HTERT RPE-1 (cell line): ENCODE data around the gene SEC31A.

ENCODE experiments used
- in situ Hi-C: fragments of 300-500 bp; cut with MboI; formaldehyde crosslinking; loops from 4 replicates; pipeline ENCODE4 v1.14.3; 2020; ENCODE audit warnings: low sequenced_read_pairs

The SEC31A gene

DNA sequence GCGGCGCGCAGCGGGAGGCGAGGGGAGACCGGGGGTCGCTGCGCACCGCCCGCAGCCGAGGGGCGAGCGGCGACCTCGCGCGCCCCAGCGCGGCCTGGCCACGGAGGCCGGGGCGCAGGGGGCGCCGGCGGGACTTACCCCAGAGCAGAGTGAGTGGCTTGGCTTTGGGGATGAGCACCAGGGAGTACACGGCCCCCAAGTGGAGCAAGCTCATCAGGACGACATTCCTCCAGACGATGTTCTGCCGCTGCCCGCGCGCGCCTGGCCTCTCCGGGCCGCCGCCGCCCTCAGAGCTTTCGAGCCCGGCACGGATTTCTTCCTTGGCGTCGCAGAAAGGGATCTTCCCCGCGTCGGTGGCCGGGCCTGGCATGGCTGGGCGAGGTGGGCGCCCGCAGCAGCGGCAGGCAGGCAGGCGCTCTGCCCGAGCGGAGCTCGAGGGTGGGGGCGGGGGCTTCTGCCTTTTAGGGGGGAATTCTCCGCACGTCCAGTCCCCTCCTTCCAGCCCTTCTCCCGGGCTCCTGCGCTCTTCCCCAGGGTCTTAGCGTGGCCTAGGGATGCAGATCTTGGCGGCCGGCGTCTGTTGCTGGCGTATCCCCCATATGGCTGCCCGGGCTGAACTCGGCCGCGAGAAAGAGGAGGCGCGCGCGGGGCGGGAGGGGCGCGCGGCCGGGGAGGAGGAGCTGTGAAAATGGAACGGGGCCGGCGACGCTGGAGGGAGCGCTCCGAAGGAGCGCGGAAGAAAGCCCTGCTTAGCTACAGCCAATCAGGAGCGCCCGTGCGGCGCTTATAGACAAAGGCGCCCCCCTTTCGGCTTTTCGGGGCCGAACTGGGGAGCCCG, 92.6 kb downstream of the SEC31A start, which contains the start of gene SCD5:
Gene SCD5, minus strand, starts transcription at position 629 of the 838 bp plus-strand sequence. Its CDS starts 259 bp downstream, at position 370.
- in situ Hi-C loops = no loop called here

DNA sequence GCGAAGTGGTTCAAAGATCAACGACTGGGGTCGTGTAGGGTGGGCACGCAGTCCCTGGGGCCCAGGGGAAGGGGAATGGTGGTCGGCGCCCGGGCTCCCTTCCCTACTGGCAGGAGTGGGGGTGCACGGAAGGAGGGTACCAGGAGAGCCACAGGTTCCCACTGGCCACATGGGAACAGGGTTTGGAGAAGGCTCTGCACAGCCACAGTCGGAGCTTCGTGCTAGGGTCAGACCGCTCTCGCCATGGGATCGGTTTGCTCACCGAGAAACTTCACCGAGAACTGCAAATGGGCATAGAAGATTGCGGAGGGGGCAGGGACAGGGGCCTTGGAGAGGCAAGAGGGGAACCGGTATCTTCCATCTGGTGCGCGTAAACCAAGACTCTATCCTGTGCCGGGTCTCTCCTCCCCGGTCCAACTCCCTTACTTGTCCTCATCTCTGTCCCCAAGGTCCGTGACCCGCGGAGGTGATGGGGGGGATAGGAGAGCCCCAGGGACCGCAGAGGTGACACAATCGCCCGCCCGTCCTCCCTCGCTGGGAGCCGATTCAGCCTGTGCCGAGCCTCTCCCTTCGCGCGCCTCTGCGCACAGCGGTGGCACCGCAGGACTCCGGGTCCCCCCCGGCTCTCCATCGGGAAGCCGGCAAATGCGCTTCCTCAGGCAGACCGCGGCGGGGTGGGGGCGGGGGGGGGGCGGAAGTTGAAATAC, 93.4 kb downstream of the SEC31A start:
- in situ Hi-C loops = no loop called here

DNA sequence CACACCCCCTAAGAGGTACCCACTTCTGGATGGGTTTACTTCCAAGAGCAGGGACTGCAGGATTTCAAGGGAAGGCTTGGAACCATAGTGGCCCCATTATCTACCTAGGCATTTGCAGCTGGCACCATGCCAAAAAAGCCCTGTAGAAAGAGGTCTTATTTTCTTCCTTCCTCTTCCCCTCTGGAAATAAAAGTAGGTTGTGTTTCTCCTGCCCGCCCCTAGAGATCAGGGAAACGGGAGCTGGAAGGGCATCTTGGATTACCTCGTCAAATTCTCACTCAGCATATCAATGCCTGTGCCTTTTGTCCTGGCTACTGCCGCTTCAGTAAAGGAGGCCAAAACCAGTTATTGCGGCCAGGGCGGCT, 93.9 kb downstream of the SEC31A start:
- in situ Hi-C loops = no loop called here

DNA sequence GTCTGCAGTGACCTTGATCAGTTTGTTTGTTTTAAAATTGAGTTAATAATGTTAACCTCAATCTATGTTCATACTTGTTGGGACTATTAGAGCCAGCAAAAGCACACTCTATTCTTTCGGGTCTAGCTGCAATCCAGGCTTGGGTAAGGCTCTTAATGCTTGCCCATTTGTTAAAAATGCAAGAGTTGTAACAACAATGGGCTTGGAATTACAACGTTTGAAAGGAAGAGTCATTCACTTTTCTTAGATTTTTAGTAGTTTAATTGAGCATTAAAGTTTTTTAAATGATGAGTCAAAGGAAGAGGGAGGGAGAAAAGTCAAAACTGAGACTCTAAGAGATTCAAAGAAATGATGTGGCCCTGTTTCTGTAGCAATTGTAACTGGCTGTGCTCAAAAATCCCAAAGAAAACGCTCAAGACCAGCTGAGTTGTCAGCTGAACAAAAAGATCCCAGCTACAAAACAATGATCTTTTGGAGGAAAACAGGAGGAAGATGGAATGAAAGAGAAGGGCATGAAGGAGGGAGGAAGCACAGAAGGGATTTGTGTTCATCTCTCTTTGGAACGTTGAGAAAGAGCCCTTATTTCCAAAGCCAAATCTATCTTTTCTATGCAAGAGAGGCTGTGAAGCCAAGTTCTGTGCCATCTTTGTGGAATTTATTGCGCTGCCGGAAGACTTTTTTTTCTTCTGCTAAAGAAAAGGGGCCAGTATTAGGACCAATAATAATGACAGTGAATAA, 97.9 kb downstream of the SEC31A start:
- in situ Hi-C loops = no loop called here

DNA sequence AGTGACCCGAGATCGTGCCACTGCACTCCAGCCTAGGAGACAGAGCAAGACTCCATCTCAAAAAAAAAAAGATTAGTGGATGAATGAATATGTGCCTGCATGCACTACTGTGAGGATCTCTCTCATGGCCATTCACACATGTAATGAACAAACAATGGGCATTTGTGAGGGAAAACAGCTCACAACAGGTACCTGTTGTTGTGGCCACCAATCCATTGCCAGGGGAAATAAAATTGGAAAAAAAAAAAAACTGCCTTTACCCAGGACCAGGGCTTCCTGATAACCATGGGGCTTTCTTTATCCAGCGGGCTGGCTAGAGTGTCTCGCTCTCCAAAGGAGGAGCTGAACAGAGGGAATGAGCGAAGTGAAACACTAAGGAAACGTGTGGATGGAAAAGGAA, 99.8 kb downstream of the SEC31A start:
- in situ Hi-C loops = no loop called here

DNA sequence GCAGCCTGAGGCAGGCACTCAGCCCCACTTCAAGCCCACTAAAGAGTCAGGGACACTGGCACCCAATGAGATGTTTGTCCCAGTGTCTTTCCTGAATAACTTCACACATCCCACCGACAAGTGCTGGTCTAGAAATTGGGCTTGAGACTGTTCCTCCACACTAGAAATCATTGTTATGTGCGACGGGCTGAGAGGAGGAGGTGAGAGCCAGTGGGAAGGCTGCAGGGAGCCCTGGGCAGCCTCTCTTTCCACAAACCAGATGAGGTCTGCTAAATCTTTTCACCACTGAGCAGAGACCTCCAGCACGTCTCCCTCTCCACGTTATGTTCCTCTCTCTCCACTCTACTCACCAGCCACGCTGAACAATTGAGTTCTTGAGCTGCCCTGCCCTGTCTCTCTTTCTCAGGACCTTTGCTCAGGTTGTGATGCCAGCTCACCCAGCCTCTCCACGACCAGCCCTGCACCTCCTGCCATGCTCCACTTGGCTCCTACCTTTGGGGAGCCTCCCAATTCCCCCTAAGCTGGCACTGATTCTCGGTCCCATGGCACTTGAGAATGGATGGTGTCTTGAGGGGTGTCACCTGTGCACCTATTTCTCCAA, 100.8 kb downstream of the SEC31A start:
- in situ Hi-C loops = no loop called here

DNA sequence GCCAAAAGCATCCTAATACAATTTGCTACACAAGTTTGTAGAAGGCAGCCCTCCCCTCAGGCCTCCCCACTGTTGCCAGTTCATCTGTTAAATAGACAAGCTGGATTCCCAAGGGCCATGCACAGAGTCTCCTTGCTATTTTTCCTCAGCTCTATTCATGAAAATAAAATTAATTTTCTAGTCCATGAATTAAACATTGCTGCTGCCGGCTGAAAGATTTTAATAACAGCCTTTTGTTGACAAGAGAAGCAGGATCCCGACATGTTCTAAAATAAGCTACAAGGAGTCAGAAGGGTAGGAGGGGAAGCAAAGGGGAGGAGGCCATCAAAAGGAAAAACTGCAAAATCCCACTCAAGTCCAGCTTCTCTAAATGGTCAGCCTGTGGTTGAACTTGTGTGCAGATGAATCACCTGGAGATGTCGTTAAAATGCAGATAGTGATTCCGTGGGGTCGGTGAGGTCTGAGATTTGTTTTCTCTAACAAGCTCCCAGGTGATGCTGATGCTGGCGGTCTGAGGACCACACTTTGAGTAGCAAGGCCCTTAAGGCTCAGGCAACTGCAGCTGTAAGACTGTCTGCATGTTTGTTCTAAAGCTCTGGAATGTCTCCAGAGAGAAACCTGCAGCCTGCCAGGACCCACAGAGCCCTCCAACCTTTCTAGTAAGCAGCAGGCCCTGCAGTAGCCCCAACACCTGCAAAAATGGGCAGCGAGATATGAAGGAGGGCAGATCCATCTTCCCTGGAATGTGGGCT, 101.8 kb downstream of the SEC31A start:
- in situ Hi-C loops = no loop called here

DNA sequence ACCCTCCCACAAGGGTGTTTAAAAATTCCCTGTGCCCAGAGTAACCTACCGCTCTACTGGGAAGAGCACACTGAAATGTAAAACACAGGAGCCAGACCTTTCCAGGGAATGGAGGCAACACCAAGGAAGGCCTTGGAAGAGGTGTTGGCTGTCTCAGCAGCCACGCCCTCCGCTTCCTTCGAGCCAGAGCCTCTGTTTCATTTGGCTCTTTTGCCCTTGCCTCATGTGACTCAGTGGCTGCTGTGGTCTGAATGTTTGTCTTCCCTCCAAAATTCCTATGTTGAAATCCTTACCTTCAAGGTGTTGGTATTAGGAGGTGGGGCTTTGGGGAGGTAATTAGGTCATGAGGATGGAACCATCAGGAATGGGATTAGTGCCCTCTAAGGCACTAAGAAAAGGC, 103.6 kb downstream of the SEC31A start:
- in situ Hi-C loops = no loop called here

DNA sequence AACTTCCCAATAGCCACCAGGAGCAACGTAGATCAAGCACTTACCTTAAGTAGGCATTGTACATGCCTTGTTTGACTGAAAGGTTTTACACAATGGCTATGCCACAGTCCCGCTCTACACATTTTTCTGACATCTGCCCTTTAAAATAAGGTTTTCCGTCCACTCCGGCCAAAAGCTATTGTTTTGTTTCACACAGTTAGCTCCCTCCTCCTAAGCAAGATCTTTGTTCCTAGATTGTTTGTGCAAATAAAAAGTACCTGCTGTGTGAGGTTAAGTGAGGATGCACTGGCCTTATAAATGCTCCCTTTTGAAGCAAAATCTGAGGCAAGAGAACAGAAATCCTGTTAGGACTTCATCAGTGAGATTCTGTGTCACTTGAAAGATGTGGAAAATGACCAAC, 104.1 kb downstream of the SEC31A start:
- in situ Hi-C loops = no loop called here

DNA sequence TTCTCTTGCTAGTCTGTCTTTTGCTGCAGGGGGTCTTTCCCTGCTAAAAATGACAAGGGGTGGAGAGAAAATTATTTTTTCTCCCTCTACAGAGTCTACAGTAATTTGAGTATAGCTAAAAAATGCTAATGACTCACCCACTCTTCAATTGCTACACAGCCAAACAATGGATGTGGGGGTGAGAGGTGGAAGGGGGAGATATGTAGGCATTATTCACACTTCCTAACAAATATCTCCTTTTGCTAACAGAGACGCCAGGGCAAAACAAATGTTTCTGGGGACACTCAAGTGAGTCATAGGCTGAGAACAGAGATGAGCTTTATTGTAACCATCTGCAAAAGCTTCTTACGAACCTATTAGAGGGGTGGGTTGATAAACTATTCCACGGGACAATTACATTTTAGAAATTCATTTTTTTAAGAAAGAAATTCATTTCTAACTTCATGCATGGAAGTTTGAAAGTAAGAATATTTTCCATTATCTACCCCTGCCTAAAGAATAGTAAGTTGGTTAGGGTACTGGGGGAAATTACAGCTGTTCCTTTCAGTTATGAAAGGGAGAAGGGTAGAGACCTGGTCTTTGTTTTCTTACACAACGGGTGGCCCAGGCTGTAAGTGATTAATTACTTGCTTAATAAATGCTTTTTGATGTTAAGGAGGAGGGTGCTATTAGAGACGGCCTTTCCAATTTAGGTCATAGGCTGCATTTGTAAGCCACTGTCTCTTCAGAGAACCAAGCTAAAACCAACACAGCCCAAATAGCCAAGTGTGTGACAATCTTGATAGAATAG, 105.1 kb downstream of the SEC31A start:
- in situ Hi-C loops = no loop called here

DNA sequence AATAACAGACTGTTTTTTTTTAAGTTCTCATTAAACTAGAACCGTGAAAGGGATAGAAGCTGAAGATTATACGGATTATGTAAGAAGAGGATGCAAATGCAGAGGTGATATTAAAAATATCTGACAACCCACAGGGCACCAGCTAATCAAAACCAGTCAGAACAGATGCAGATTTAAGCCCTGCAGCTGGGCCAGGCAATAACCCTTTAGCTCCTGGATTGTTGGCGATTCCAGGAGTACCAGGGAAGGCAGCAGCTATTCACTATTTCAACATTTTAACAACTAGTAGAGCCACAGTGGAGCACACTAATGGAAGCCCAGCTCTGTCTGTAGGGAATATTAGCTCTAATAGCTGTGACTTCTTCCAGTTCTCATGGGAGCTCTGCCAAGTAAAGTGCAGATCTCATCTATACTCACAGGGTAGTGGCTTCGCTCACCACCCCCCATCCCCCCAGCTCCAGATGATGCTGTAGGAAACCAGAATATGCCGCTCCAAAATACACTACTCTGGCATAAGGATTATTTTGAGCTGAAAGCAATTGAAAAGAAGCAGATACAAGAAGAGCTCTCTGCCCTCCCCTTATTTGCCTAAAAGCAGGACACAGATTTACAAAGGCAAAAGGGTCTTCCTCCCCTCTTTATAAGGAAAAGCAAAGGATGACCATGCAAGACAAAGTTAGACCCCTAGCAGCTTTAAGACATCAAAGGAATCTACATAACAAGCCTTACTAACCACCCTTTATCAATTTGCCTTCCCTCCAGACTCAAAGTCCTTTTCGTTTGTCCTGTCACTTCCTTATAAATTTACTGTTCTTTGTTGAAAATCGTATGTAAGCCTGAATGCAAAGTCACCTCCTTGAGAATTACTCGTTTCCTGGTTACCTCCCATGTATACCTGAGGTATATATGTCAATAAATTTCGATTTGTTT, 106.0 kb downstream of the SEC31A start:
- in situ Hi-C loops = no loop called here

DNA sequence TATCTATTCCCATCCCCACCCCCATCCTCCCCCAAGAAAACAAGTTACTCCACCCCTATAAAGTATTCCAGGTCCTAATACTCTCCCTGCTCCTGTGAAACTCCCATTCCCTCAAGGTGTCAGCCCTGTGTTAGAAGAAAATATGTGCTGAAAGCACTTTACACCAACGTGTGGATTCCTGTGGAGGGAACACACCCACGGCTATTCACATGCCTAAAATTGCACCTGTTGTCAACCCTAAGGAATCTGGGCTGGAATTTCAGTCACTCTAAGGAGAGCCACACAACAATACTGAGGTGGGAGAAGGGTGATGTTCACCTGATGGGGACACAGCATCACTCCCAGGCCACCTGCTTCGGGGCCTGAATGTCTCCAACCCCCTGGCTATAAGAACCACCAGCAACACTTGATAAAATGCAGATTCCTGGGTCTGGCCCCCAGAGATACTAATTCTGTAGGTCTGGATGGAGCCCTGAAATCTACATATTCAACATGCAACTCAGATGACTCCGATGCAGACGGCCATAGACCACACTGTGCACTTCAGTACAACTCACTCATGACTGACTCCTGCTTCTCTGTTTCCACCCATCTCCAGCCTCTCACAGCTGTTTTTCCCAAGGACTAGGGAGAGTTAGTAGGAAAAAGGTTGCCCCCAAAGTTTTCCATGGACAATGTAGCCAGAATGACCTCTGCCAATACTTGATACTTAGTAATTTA, 108.2 kb downstream of the SEC31A start:
- in situ Hi-C loops = no loop called here

DNA sequence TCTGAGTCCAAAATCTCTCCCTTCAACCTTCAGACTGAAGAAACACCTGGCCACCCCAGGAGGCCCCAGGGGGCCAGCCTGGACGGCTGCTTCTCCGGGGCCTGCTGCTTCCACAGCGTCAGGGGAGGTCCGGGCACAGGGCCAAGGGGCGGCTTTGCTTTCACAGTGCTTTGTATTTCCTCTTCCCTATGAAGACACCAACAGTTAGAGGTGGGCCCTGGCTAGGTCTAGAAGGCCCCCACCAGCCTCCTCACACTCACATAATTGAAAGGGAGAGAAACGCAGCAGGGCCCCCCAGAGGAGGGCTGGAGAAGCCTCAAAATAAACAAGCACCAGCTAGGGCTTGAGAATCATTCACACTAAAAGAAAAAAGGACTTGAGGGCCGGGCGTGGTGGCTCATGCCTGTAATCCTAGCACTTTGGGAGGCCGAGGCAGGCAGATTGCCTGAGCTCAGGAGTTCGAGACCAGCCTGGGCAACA, 110.2 kb downstream of the SEC31A start:
- in situ Hi-C loops = no loop called here

DNA sequence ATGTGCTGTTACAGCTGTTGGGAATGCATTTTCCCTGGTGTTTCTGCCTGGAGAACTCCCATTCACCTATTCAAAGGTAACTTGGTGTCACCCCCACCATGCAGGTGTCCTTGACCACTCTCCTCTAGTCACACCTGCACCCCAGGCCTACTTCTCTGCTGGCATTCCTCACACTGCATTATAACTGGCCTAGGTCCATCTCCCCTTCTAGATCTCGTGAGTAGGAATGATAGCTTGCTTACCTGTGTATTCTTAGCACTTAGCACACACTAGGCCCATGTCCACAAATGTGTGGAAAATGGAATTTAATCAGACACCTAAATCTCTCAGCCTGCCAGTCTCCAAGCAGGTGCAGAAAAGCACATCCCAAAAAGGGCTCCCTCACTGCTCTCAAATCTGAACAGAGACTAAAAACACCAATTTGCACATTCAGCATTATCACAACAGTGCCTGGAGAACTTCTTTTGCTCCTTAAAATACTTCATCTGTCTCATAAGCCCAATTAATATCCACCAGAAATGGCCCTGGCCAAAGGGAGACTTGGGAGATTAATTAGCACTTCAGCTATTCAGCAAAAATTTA, 110.7 kb downstream of the SEC31A start:
- in situ Hi-C loops = no loop called here

DNA sequence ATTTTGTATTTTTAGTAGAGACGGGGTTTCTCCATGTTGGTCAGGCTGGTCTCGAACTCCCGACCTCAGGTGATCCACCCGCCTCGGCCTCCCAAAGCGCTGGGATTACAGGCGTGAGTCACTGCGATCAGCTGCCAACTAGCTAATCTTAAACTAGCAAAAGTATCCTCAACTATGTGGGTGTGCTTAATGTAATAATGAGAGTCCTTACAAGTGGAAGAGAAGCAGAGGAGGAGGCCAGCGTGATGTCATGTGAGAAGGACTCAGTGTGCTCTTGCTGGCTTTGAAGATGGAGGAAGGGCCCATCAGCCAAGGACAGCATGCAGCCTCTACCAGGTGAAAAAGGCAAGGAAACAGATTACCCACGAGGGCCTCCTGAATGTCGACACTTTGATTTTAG, 111.9 kb downstream of the SEC31A start:
- in situ Hi-C loops = no loop called here

DNA sequence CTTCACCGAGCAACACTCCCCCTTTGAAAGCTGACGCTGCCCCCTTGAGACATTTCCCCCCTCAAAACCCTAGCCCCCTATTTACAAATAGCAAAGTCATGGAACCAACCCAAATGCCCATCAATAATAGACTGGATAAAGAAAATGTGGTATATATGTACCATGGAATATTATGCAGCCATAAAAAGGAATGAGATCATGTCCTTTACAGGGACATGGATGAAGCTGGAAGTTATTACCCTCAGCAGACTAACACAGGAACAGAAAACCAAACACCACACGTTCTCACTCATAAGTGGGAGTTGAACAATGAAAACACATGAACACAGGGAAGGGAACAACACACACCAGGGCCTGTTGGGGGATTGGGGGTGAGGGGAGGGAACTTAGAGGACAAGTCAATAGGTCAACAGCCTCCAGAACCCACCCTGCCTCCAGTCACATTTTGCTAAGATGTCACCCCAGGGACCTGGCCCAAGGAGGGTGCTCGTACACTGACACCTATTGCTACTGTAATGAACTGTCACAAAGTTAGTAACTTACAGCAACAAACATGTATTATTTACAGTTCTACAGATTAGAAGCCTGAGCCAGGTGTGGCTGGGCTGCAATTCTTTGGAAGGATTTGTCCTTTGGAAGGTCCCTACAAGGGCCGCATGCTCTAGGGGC, 113.0 kb downstream of the SEC31A start:
- in situ Hi-C loops = no loop called here

DNA sequence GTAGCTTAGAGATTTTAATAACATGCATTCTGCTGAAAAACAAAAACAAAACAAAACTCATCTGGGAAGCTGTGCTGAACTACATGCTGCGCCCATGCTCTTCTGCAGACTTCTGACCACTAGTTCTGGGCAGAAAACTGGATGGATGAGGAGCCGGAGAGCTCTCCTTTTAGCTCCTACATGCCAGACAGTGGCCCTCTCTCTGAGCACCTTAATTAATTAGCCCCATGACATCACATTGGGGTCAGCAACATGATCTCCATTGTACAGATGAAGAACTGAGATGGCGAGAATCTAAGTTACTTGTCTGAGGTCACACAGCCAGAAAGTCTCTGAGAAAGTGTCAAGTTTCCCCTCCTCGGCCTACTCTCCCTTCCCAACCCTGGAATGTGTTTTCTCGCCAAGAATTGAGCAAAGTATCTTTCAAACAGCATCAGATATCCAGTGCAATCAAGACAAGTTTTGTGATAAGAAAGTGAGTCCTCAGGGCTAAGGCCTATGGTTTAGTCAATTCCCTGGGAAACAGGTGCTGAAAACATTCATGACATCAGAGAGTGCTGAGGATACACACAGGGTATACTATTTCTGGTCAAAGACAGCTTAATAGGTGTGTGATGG, 113.9 kb downstream of the SEC31A start:
- in situ Hi-C loops = no loop called here
